GM23338 (cell line): Measurements from ENCODE around the gene FAM168A. TPM values are rescaled to one million over a fixed set of nuclear protein-coding genes. Genes with fewer than 3 reads are reported as not detected.

Source experiments
- ATAC-seq: fragments of 200-7000 bp; cut with Tn5 transposase; 3 replicates; pipeline ENCODE4 v1.9.1; 2020
- DNase-seq: peaks from one replicate; pipeline ENCODE4 v3.0.0-alpha.2; 2015; ENCODE audit warnings: low spot score
- H2AFZ ChIP-seq: fragments of 200-600 bp; sonication (generic); 2 replicates; pipeline ENCODE4 v1.8.0; 2016; ENCODE audit warnings: antibody characterized with exemption, mild to moderate bottlenecking, moderate library complexity
- H3F3A ChIP-seq: fragments of 200-600 bp; sonication (generic); replicated peaks from 2 replicates; pipeline ENCODE4 v1.8.0; 2017; ENCODE audit warnings: antibody characterized with exemption, mixed run types, low read depth
- H3K27ac ChIP-seq: fragments of 200-600 bp; sonication (generic); 2 replicates; pipeline ENCODE4 v1.6.1; 2016; ENCODE audit warnings: low read depth
- H3K27me3 ChIP-seq: fragments of 200-600 bp; sonication (generic); 2 replicates; pipeline ENCODE4 v1.8.0; 2016; ENCODE audit warnings: mild to moderate bottlenecking, mixed run types, moderate library complexity; ENCODE audit not compliant: insufficient read depth
- H3K36me3 ChIP-seq: fragments of 200-600 bp; sonication (generic); 2 replicates; pipeline ENCODE4 v1.8.0; 2016; ENCODE audit warnings: mild to moderate bottlenecking; ENCODE audit not compliant: insufficient read depth
- H3K4me1 ChIP-seq: fragments of 200-600 bp; sonication (generic); 2 replicates; pipeline ENCODE4 v1.8.0; 2016; ENCODE audit warnings: mild to moderate bottlenecking, moderate library complexity; ENCODE audit not compliant: insufficient read depth
- H3K4me2 ChIP-seq: fragments of 200-600 bp; sonication (generic); 2 replicates; pipeline ENCODE4 v1.7.1; 2017; ENCODE audit warnings: mixed run types
- H3K4me3 ChIP-seq: fragments of 200-600 bp; sonication (generic); 2 replicates; pipeline ENCODE4 v1.6.1; 2016; ENCODE audit warnings: mixed run types
- H3K79me2 ChIP-seq: fragments of 200-600 bp; sonication (generic); replicated peaks from 2 replicates; pipeline ENCODE4 v1.8.0; 2017; ENCODE audit warnings: mild to moderate bottlenecking; ENCODE audit not compliant: insufficient read depth
- H3K9me2 ChIP-seq: fragments of 200-600 bp; sonication (generic); 2 replicates; pipeline ENCODE4 v1.8.0; 2017; ENCODE audit not compliant: insufficient read depth
- H4K20me1 ChIP-seq: fragments of 200-600 bp; sonication (generic); replicated peaks from 2 replicates; pipeline ENCODE4 v1.8.0; 2017; ENCODE audit warnings: mild to moderate bottlenecking; ENCODE audit not compliant: insufficient read depth
- H3K27ac Mint-ChIP-seq: 2 replicates; pipeline ENCODE4 v1.8.0; 2020; ENCODE audit warnings: inconsistent platforms, mild to moderate bottlenecking, moderate library complexity, mixed read lengths
- H3K27me3 Mint-ChIP-seq: 3 replicates; pipeline ENCODE4 v1.8.0; 2022; ENCODE audit warnings: low read depth, mild to moderate bottlenecking, moderate library complexity, mixed read lengths, inconsistent platforms; ENCODE audit not compliant: insufficient read depth, poor library complexity
- H3K36me3 Mint-ChIP-seq: 3 replicates; pipeline ENCODE4 v1.8.0; 2021; ENCODE audit warnings: low read depth, mild to moderate bottlenecking, inconsistent platforms, moderate library complexity, mixed read lengths
- H3K4me1 Mint-ChIP-seq: 3 replicates; pipeline ENCODE4 v1.8.0; 2020; ENCODE audit warnings: mild to moderate bottlenecking, inconsistent platforms, mixed read lengths
- H3K4me3 Mint-ChIP-seq: 3 replicates; pipeline ENCODE4 v1.8.0; 2021; ENCODE audit warnings: moderate library complexity, mild to moderate bottlenecking, inconsistent platforms, mixed read lengths
- H3K9me3 Mint-ChIP-seq: 3 replicates; pipeline ENCODE4 v1.8.0; 2020; ENCODE audit warnings: moderate library complexity, mild to moderate bottlenecking, inconsistent platforms, mixed read lengths
- CREB1 ChIP-seq: fragments of 250-450 bp; sonication (Bioruptor Pico); IDR thresholded peaks from 2 replicates; pipeline ENCODE4 v1.5.0; 2020; ENCODE audit warnings: low read depth, mild to moderate bottlenecking, moderate library complexity
- NANOG ChIP-seq: IDR thresholded peaks from 2 replicates; pipeline ENCODE4 v1.6.1; 2016; ENCODE audit warnings: antibody characterized with exemption, borderline replicate concordance
- POLR2AphosphoS5 ChIP-seq: IDR thresholded peaks from 2 replicates; pipeline ENCODE4 v1.6.1; 2016; ENCODE audit warnings: antibody characterized with exemption, low read depth
- ZNF114 ChIP-seq: fragments of 250-450 bp; sonication (Bioruptor Pico); IDR thresholded peaks from 2 replicates; pipeline ENCODE4 v1.5.0; 2020; ENCODE audit warnings: mild to moderate bottlenecking, moderate library complexity
- ZNF331 ChIP-seq: fragments of 250-450 bp; sonication (Bioruptor Pico); IDR thresholded peaks from 2 replicates; pipeline ENCODE4 v1.5.0; 2020; ENCODE audit warnings: low read depth, mild to moderate bottlenecking, moderate library complexity
- polyA plus RNA-seq: library from polyadenylated mRNA; unstranded; fragments of >200 nt; fragmentation: Nextera tagmentation; extraction: Ambion mirVana; gene quantifications from 2 replicates; pipeline ENCODE4 v1.2.1, GENCODE V29; 2016
- total RNA-seq: library from RNA; depleted of rRNA; stranded (reverse); fragments of >200 nt; shearing (Covaris generic); gene quantifications from 2 replicates; pipeline ENCODE4 v1.2.3, GENCODE V29; 2014
- TF ChIP-seq, protein P1 (sequence below): fragments of 250-450 bp; sonication (Bioruptor Pico); IDR thresholded peaks from 2 replicates; pipeline ENCODE4 v1.5.0; 2020; ENCODE audit warnings: mild to moderate bottlenecking, moderate library complexity

Gene FAM168A
- total and polyA plus RNA-seq, 2 experiments from 2014 or later: 8.0 to 20.3 TPM

- Histone ChIP-seq H3K4me2 (no peak overlapping the region), H3K4me1 (no peaks in the 10 kb centered on the region), H3K27ac (no peak overlapping the region), H3K4me3 (no peak overlapping the region), H3K36me3 (no peaks in the 10 kb centered on the region), H2AFZ (no peak overlapping the region), H4K20me1 (peaks cover 3% of the 10 kb centered on the region), H3F3A (no peaks in the 10 kb centered on the region), H3K79me2 (no peaks in the 10 kb centered on the region), H3K27me3 (no peaks in the 10 kb centered on the region), H3K9me2 (no peaks in the 10 kb centered on the region)
- Mint-ChIP-seq H3K9me3 (no peaks in the 10 kb centered on the region), H3K4me1 (no peaks in the 10 kb centered on the region), H3K4me3 (no peak overlapping the region), H3K27me3 (peaks cover 3% of the 10 kb centered on the region), H3K36me3 (peaks cover 11% of the 10 kb centered on the region), H3K27ac (no peak overlapping the region)
- DNase-seq (no peak), ATAC-seq (no peak)
- no peak for TF ChIP-seq ZNF114 (CRISPR knock-in tag)
- no peak for TF ChIP-seq CREB1 (CRISPR knock-in tag)
- TF ChIP-seq NANOG: no peak
- no peak for TF ChIP-seq POLR2AphosphoS5
Measured at GRCh38 chr11:73412308-73412707, 185.6 kb downstream of the FAM168A start.

DNA sequence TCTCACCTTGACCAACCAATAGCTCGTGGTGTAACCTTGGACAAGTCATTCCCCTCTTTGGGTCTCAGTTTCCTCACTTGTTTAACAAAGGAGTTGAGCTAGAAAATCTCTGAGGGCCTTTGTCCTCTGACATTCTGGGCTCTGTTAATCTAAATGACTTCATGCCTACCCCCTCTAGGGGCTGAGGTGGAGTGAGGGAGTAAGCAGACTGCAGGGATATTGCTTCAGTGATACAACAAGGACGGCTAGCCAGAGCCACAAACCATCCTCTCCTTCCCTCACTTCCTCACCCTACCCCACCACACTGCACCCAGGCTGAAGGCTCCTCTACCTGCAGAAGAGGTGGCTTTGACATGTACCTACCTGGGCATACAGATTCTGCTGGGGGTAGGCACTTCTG, 186.9 kb downstream of the FAM168A start:
- Histone ChIP-seq H3K9me2 (no peaks in the 10 kb centered on the region), H3K27me3 (no peaks in the 10 kb centered on the region), H3K27ac (no peak overlapping the region), H3K79me2 (no peaks in the 10 kb centered on the region), H4K20me1 (peaks cover 3% of the 10 kb centered on the region), H3K4me1 (no peaks in the 10 kb centered on the region), H3F3A (no peaks in the 10 kb centered on the region), H3K4me2 (no peak overlapping the region), H2AFZ (no peak overlapping the region), H3K4me3 (no peak overlapping the region), H3K36me3 (no peaks in the 10 kb centered on the region)
- peak; percentile 72 for ATAC-seq
- peaks cover 3% of the 10 kb centered on the region for H3K27me3 Mint-ChIP-seq
- TF ChIP-seq, protein P1, sequence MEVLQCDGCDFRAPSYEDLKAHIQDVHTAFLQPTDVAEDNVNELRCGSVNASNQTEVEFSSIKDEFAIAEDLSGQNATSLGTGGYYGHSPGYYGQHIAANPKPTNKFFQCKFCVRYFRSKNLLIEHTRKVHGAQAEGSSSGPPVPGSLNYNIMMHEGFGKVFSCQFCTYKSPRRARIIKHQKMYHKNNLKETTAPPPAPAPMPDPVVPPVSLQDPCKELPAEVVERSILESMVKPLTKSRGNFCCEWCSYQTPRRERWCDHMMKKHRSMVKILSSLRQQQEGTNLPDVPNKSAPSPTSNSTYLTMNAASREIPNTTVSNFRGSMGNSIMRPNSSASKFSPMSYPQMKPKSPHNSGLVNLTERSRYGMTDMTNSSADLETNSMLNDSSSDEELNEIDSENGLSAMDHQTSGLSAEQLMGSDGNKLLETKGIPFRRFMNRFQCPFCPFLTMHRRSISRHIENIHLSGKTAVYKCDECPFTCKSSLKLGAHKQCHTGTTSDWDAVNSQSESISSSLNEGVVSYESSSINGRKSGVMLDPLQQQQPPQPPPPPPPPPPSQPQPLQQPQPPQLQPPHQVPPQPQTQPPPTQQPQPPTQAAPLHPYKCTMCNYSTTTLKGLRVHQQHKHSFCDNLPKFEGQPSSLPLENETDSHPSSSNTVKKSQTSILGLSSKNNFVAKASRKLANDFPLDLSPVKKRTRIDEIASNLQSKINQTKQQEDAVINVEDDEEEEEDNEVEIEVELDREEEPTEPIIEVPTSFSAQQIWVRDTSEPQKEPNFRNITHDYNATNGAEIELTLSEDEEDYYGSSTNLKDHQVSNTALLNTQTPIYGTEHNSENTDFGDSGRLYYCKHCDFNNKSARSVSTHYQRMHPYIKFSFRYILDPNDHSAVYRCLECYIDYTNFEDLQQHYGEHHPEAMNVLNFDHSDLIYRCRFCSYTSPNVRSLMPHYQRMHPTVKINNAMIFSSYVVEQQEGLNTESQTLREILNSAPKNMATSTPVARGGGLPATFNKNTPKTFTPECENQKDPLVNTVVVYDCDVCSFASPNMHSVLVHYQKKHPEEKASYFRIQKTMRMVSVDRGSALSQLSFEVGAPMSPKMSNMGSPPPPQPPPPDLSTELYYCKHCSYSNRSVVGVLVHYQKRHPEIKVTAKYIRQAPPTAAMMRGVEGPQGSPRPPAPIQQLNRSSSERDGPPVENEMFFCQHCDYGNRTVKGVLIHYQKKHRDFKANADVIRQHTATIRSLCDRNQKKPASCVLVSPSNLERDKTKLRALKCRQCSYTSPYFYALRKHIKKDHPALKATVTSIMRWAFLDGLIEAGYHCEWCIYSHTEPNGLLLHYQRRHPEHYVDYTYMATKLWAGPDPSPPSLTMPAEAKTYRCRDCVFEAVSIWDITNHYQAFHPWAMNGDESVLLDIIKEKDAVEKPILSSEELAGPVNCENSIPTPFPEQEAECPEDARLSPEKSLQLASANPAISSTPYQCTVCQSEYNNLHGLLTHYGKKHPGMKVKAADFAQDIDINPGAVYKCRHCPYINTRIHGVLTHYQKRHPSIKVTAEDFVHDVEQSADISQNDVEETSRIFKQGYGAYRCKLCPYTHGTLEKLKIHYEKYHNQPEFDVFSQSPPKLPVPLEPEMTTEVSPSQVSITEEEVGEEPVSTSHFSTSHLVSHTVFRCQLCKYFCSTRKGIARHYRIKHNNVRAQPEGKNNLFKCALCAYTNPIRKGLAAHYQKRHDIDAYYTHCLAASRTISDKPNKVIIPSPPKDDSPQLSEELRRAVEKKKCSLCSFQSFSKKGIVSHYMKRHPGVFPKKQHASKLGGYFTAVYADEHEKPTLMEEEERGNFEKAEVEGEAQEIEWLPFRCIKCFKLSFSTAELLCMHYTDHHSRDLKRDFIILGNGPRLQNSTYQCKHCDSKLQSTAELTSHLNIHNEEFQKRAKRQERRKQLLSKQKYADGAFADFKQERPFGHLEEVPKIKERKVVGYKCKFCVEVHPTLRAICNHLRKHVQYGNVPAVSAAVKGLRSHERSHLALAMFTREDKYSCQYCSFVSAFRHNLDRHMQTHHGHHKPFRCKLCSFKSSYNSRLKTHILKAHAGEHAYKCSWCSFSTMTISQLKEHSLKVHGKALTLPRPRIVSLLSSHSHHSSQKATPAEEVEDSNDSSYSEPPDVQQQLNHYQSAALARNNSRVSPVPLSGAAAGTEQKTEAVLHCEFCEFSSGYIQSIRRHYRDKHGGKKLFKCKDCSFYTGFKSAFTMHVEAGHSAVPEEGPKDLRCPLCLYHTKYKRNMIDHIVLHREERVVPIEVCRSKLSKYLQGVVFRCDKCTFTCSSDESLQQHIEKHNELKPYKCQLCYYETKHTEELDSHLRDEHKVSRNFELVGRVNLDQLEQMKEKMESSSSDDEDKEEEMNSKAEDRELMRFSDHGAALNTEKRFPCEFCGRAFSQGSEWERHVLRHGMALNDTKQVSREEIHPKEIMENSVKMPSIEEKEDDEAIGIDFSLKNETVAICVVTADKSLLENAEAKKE (CRISPR knock-in tag): no peak
- TF ChIP-seq ZNF331 (CRISPR knock-in tag) (no peak), NANOG (no peak)
- DNase-seq: no peak
- H3K4me1 Mint-ChIP-seq: no peaks in the 10 kb centered on the region
- no peak overlapping the region for H3K4me3 Mint-ChIP-seq
- no peak overlapping the region for H3K27ac Mint-ChIP-seq
- H3K36me3 Mint-ChIP-seq: peaks cover 11% of the 10 kb centered on the region
- no peaks in the 10 kb centered on the region for H3K9me3 Mint-ChIP-seq
